ENCODE results near the gene PLXNA4.

DNA sequence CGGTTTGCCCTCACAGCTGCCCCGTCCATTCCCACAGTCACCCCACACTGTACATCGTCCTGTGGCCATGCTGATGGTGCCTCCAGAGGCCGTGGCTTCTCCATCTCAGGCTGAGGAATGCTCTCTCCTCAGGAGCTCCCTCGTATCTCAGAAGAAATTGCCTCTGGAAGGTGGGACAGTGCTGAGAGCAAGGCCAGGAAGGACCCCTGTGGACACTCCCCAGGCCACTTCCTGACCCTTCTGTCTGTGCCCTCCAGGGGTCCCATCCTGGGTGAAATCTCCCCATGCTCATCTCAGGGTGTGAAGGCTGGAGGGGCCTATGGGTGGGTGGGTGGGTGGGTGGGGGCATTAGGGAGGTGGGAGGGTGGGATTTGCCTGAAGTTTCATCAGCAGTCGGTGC is 454.3 kb downstream of the PLXNA4 start:
- TF ChIP-seq CTCF (IDR thresholded peaks at IDR 0.05) (no peak), POLR2A (IDR thresholded peaks at IDR 0.05) (no peak)

All from gastroesophageal sphincter (tissue), 3 donors.